ENCODE data around the gene DPH6. TPM values are rescaled to one million over a fixed set of nuclear protein-coding genes. Genes with fewer than 3 reads are reported as not detected.
A peak's percentile ranks its signal among the peaks of the same experiment; 100 is the strongest.
"Not testable (repeated sequence)": the region's sequence is repeated elsewhere in the genome, so short reads cannot be mapped to it uniquely, and the experiment has no call there.

DPH6 gene
- total RNA-seq = 9.8 TPM

GRCh38 chr15:35545824-35546510 is at the start of gene DPH6:
Gene DPH6 (minus strand): TSS chr15:35546165. CDS start chr15:35546141, 24 bp downstream.
- peak; percentile 82 for DNase-seq (ENCODE audit: low spot score)

GRCh38 chr15:35595656-35596055 is 49.7 kb upstream of the DPH6 start:
- no peak for DNase-seq (ENCODE audit: low spot score)

- not testable (repeated sequence) for DNase-seq (ENCODE audit: low spot score)
Observed at GRCh38 chr15:35591987-35592386, 46.0 kb upstream of the DPH6 start.

GRCh38 chr15:35583863-35584528 is 38.0 kb upstream of the DPH6 start:
- DNase-seq (ENCODE audit: low spot score) = peak; percentile 10

- DNase-seq (ENCODE audit: low spot score) = no peak
Observed at GRCh38 chr15:35580606-35581005, 34.6 kb upstream of the DPH6 start.

GRCh38 chr15:35567392-35567791 is 21.4 kb upstream of the DPH6 start:
- no peak for DNase-seq (ENCODE audit: low spot score)

GRCh38 chr15:35566991-35567390 is 21.0 kb upstream of the DPH6 start:
- no peak for DNase-seq (ENCODE audit: low spot score)

- no peak for DNase-seq (ENCODE audit: low spot score)
Observed at GRCh38 chr15:35565901-35566300, 19.9 kb upstream of the DPH6 start.

- no peak for DNase-seq (ENCODE audit: low spot score)
Observed at GRCh38 chr15:35562641-35563040, 16.7 kb upstream of the DPH6 start.

GRCh38 chr15:35561308-35561707 is 15.3 kb upstream of the DPH6 start:
- no peak for DNase-seq (ENCODE audit: low spot score)

- DNase-seq (ENCODE audit: low spot score) = no peak
Observed at GRCh38 chr15:35560870-35561269, 14.9 kb upstream of the DPH6 start.

- DNase-seq (ENCODE audit: low spot score) = no peak
Observed at GRCh38 chr15:35560258-35560657, 14.3 kb upstream of the DPH6 start.

- DNase-seq (ENCODE audit: low spot score) = no peak
Observed at GRCh38 chr15:35559683-35560082, 13.7 kb upstream of the DPH6 start.

GRCh38 chr15:35557544-35557943 is 11.6 kb upstream of the DPH6 start:
- DNase-seq (ENCODE audit: low spot score) = no peak

GRCh38 chr15:35557012-35557411 is 11.0 kb upstream of the DPH6 start:
- no peak for DNase-seq (ENCODE audit: low spot score)

GRCh38 chr15:35555244-35555643 is 9.3 kb upstream of the DPH6 start:
- DNase-seq (ENCODE audit: low spot score) = no peak

GRCh38 chr15:35550957-35551356 is 5.0 kb upstream of the DPH6 start:
- DNase-seq (ENCODE audit: low spot score) = no peak

- DNase-seq (ENCODE audit: low spot score) = no peak
Observed at GRCh38 chr15:35549567-35549966, 3.6 kb upstream of the DPH6 start.

- no peak for DNase-seq (ENCODE audit: low spot score)
Observed at GRCh38 chr15:35548435-35548834, 2.5 kb upstream of the DPH6 start.

GRCh38 chr15:35547775-35548364 is 1.9 kb upstream of the DPH6 start:
- DNase-seq (ENCODE audit: low spot score) = no peak

- DNase-seq (ENCODE audit: low spot score) = peak; percentile 11
Observed at GRCh38 chr15:35546511-35547381, 781 bp upstream of the DPH6 start.

GRCh38 chr15:35545316-35545823 is 595 bp downstream of the DPH6 start:
- peak; percentile 40 for DNase-seq (ENCODE audit: low spot score)

Data from mucosa of gallbladder (tissue), 1 donor.